ENCODE measurements around the gene IKZF2. TPM values are rescaled to one million over a fixed set of nuclear protein-coding genes. Genes with fewer than 3 reads are reported as not detected.

IKZF2 gene
- total and polyA plus RNA-seq, 9 of the 15 experiments (the other 6 are each of a cell fraction or from before 2014, with no cell fraction given): 0.04 to 0.54 (median 0.22) TPM

- BruUV-seq (replicated peaks): no TSS peak
- Histone ChIP-seq H3K4me3 (no peak overlapping the region), H3K79me2 (ENCODE audit: control insufficient read depth, insufficient read depth, low read length) (no peaks in the 10 kb centered on the region), H3K4me2 (ENCODE audit: insufficient read depth, low read length) (no peak overlapping the region), H3K9ac (ENCODE audit: insufficient read depth in 1 of 2, low read depth in 2 of 2, low read length in 2 of 2) (no peak overlapping the region), H3K9me3 (replicated peaks; ENCODE audit: control insufficient read depth, insufficient read depth, low read depth, low read length) (no peaks in the 10 kb centered on the region), H3K27me3 (ENCODE audit: control insufficient read depth in 2 of 2, insufficient read depth in 2 of 2, low read length in 2 of 2) (no peaks in the 10 kb centered on the region), H2AFZ (ENCODE audit: low read depth, low read length) (no peak overlapping the region), H3K4me1 (replicated peaks in 1 of 2; ENCODE audit: control insufficient read depth in 2 of 2, insufficient read depth in 2 of 2, low read length in 2 of 2) (no peaks in the 10 kb centered on the region), H3K27ac (ENCODE audit: extremely low read depth, low read depth, low read length) (no peak overlapping the region), H4K20me1 (replicated peaks; ENCODE audit: control insufficient read depth, insufficient read depth, low read length) (no peaks in the 10 kb centered on the region), H3K36me3 (ENCODE audit: control insufficient read depth, insufficient read depth, low read length) (no peaks in the 10 kb centered on the region), H3K9me1 (ENCODE audit: control insufficient read depth, insufficient read depth, low read length) (no peaks in the 10 kb centered on the region)
- 0% methylated on average over 1 of the region's 1 CpG for WGBS (ENCODE audit: insufficient coverage, low coverage, missing lambda C conversion rate)
- ChIA-PET POLR2A (no interaction called here), CTCF (ENCODE audit: low intra/inter-chr PET ratio) (no interaction called here)
- TF ChIP-seq BRF1 (IDR thresholded peaks at IDR 0.05; ENCODE audit: borderline replicate concordance, extremely low read depth, insufficient read length) (no peak), ZC3H4 (CRISPR knock-in tag; IDR thresholded peaks at IDR 0.05; ENCODE audit: borderline replicate concordance) (no peak), ZNF12 (CRISPR knock-in tag; IDR thresholded peaks at IDR 0.05) (no peak), FOXP1 (CRISPR knock-in tag; IDR thresholded peaks at IDR 0.05) (no peak), KDM2B (CRISPR knock-in tag; IDR thresholded peaks at IDR 0.05) (no peak), WHSC1 (IDR thresholded peaks at IDR 0.05; ENCODE audit: low read length) (no peak), PURB (CRISPR knock-in tag; IDR thresholded peaks at IDR 0.05; ENCODE audit: low read depth) (no peak), RNF2 (IDR thresholded peaks at IDR 0.05) (no peak), TOE1 (IDR thresholded peaks at IDR 0.05; ENCODE audit: borderline replicate concordance) (no peak), TOE1 (CRISPR knock-in tag; IDR thresholded peaks at IDR 0.05; ENCODE audit: borderline replicate concordance, low read depth) (no peak)
- FAIRE-seq (no peak), ATAC-seq (no peak), DNase-seq (ENCODE audit: extremely low read depth in 1 of 4, low spot score in 3 of 4) (no peak)
- intact Hi-C loops (cut with micrococcal nuclease) (no loop called here), in situ Hi-C loops (cut with MboI) (no loop called here)
Observed at GRCh38 chr2:213078686-213079085, 72.7 kb downstream of the IKZF2 start.
